GM12878 (cell line): ENCODE measurements around the gene KIFC1. TPM values are rescaled to one million over a fixed set of nuclear protein-coding genes. Genes with fewer than 3 reads are reported as not detected.

Experiments used
- BMI1 ChIP-seq: fragments of 450-650 bp; IDR thresholded peaks from 2 replicates; pipeline ENCODE4 v1.6.1; 2016; ENCODE audit warnings: mild to moderate bottlenecking, moderate library complexity, borderline replicate concordance
- CREM ChIP-seq: IDR thresholded peaks from 2 replicates; pipeline ENCODE4 v1.6.1; 2014; ENCODE audit warnings: antibody characterized with exemption, low read depth
- EZH2 ChIP-seq: IDR thresholded peaks from 2 replicates; pipeline ENCODE4 v1.6.1; 2012; ENCODE audit warnings: low read depth, mild to moderate bottlenecking, control low read depth, inconsistent platforms, low read length, borderline replicate concordance; ENCODE audit not compliant: control insufficient read depth
- FOS ChIP-seq: IDR thresholded peaks from 3 replicates; pipeline ENCODE4 v1.6.1; 2011; ENCODE audit warnings: borderline replicate concordance; ENCODE audit not compliant: insufficient read length; ENCODE audit errors: extremely low read depth
- GABPA ChIP-seq: IDR thresholded peaks from 2 replicates; pipeline ENCODE4 v1.6.1; 2014; ENCODE audit warnings: antibody characterized with exemption, low read depth, mild to moderate bottlenecking, inconsistent platforms
- HCFC1 ChIP-seq: fragments of 150-350 bp; IDR thresholded peaks from 2 replicates; pipeline ENCODE4 v1.6.1; 2014; ENCODE audit warnings: low read length
- JUND ChIP-seq: IDR thresholded peaks from 2 replicates; pipeline ENCODE4 v1.6.1; 2012; ENCODE audit warnings: low read depth, mild to moderate bottlenecking, low read length, improper control_type of control experiment, moderate library complexity
- MEF2A ChIP-seq: IDR thresholded peaks from 2 replicates; pipeline ENCODE4 v1.6.1; 2011; ENCODE audit warnings: low read depth, mild to moderate bottlenecking, low read length, moderate library complexity; ENCODE audit not compliant: insufficient read depth
- MXI1 ChIP-seq: fragments of 150-350 bp; IDR thresholded peaks from 2 replicates; pipeline ENCODE4 v1.6.1; 2011; ENCODE audit warnings: low read depth, mild to moderate bottlenecking, inconsistent platforms, low read length, improper control_type of control experiment
- PML ChIP-seq: IDR thresholded peaks from 2 replicates; pipeline ENCODE4 v1.6.1; 2012; ENCODE audit warnings: low read length, inconsistent platforms
- POLR2A ChIP-seq: IDR thresholded peaks from 2 replicates; pipeline ENCODE4 v1.6.1; 2011; ENCODE audit warnings: low read depth, mild to moderate bottlenecking, low read length
- POU2F2 ChIP-seq: IDR thresholded peaks from 3 replicates; pipeline ENCODE4 v1.6.1; 2011; ENCODE audit warnings: low read depth, mild to moderate bottlenecking, low read length, borderline replicate concordance
- RFX5 ChIP-seq: IDR thresholded peaks from 2 replicates; pipeline ENCODE4 v1.6.1; 2011; ENCODE audit warnings: low read depth, low read length, improper control_type of control experiment
- RUNX3 ChIP-seq: IDR thresholded peaks from 2 replicates; pipeline ENCODE4 v1.6.1; 2012; ENCODE audit warnings: low read length, inconsistent platforms
- SIX5 ChIP-seq: IDR thresholded peaks from 2 replicates; pipeline ENCODE4 v1.6.1; 2011; ENCODE audit warnings: mild to moderate bottlenecking, low read depth, low read length, moderate library complexity; ENCODE audit not compliant: severe bottlenecking
- SRF ChIP-seq, 2 experiments: IDR thresholded peaks; 2 replicates each; pipeline ENCODE4 v1.6.1; 2011; ENCODE audit warnings: low read depth in 2 of 2, low read length in 2 of 2, mild to moderate bottlenecking in 1 of 2, moderate library complexity in 1 of 2
- TCF12 ChIP-seq: IDR thresholded peaks from 2 replicates; pipeline ENCODE4 v1.6.1; 2011; ENCODE audit warnings: low read depth, mild to moderate bottlenecking, low read length
- YY1 ChIP-seq: IDR thresholded peaks from 2 replicates; pipeline ENCODE4 v1.6.1; 2011; ENCODE audit warnings: low read depth, mild to moderate bottlenecking, low read length
- ZNF622 ChIP-seq: fragments of 450-650 bp; IDR thresholded peaks from 2 replicates; pipeline ENCODE4 v1.6.1; 2017; ENCODE audit warnings: mild to moderate bottlenecking, inconsistent platforms
- ZSCAN29 ChIP-seq: fragments of 450-650 bp; IDR thresholded peaks from 2 replicates; pipeline ENCODE4 v1.6.1; 2017; ENCODE audit warnings: mild to moderate bottlenecking, moderate library complexity
- polyA plus RNA-seq, 11 experiments: library from polyadenylated mRNA; depleted of rRNA in 4 of 11; unstranded in 6 of 11; stranded (reverse) in 5 of 11; fragments of >200 nt; fragmentation: Nextera tagmentation in 4 of 11; fragmentation: Illumina TruSeq in 1 of 11; extraction: Ambion mirVana in 4 of 11; extraction: Trizol in 1 of 11; gene quantifications; 1 replicate in 1 of 11; 2 replicates in 10 of 11; pipeline versions ENCODE4 v1.2.1 to v1.2.3, GENCODE V29; 2011 to 2016; ENCODE audit warnings: inconsistent platforms in 2 of 11, missing spikeins in 2 of 11, low read depth in 1 of 11
- total RNA-seq, 4 experiments: library from RNA; depleted of rRNA in 3 of 4; stranded (reverse); fragments of >200 nt in 3 of 4; fragmentation: Illumina TruSeq in 1 of 4; extraction: Trizol in 1 of 4; gene quantifications; 2 replicates each; pipeline versions ENCODE4 v1.2.1 to v1.2.3, GENCODE V29; 2013 to 2021
- TF ChIP-seq, protein P1 (sequence below): fragments of 450-650 bp; conservative IDR thresholded peaks from 2 replicates; pipeline ENCODE4 v1.6.1; 2017; ENCODE audit warnings: mild to moderate bottlenecking, moderate library complexity
- TF ChIP-seq, protein P2 (sequence below): IDR thresholded peaks from 2 replicates; pipeline ENCODE4 v1.6.1; 2012; ENCODE audit warnings: low read depth, low read length, improper control_type of control experiment
- TF ChIP-seq, protein P3 (sequence below): IDR thresholded peaks from 2 replicates; pipeline ENCODE4 v1.6.1; 2011; ENCODE audit warnings: borderline replicate concordance, low read depth, mild to moderate bottlenecking, moderate library complexity, low read length; ENCODE audit not compliant: insufficient read depth, poor library complexity, severe bottlenecking

The KIFC1 gene
- total and polyA plus RNA-seq, 10 of the 15 experiments (the other 5 are each of a cell fraction or from before 2014, with no cell fraction given): 1.8 to 87.4 (median 54.4) TPM

DNA sequence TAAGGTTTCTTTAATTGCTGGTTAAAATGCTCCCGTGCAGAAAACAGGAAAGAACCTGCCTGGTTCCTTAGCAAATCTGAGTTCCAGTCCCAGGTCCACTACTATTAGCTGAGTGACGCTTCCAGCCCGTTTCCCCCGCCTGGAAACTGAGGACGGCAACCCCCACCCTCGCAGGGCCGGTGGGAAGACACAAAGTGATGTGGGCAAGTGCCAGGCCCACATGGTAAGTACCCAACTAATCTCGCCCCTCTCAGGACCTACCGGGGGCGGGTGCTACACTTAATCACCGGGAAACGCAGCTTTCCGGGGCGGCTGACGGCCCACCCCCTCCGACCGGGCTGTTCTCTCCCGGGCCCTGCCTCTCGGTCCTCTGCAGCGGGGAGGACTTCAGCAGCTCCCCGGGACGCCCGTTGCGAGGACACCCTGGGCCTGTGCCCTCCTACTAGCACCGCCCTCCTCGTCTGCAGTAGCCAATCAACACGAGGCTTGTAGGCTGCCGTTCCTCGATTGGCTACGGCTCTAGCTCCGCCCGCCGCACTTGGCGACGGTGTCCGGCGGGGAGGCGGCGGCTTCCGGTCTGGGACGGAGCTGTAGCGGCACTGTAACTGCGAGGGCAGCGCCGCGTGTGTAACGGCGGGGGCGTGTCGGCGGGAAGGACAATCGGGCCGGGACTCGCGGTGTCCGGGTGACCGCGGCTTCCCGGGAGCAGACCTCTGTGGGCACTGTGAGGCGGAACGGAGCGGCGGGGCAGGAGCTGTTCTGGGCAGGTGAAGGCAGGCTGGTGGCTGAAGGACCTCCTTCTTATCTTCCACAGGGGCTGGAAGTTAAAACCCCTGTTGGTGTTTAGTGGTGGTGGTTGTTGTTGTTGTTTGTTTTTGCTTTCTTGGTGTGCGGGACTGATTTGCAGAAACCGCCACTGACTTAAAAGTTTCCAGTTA lies 62.7 kb downstream of the KIFC1 start, which contains the start of gene ZBTB9 (continued):
- TF ChIP-seq MEF2A: 0 out of 2 replicates have a peak, but pooled peaks have one; percentile 20
- TF ChIP-seq PML: peak; percentile 83
- TF ChIP-seq POU2F2: peak; percentile 39; the same call in 1 of the 3 replicates
- TF ChIP-seq TCF12: 0 out of 2 replicates have a peak, but pooled peaks have one; percentile 25
- peak; percentile 90 for TF ChIP-seq GABPA
- peak; percentile 30 to 39; a peak in 1 of 4 replicates for TF ChIP-seq SRF (IDR thresholded peaks at IDR 0.05; ENCODE audit: low read depth in 2 of 2, low read length in 2 of 2)
- peak; percentile 62 for TF ChIP-seq CREM
- TF ChIP-seq RFX5: peak; percentile 30; the same call in 1 of the 2 replicates
- no peak for TF ChIP-seq JUND
- no peak for TF ChIP-seq EZH2
- no peak for TF ChIP-seq ZNF622
- peak; percentile 96 for TF ChIP-seq MXI1
- 0 out of 2 replicates have a peak, but pooled peaks have one; percentile 6 for TF ChIP-seq ZSCAN29
- peak; percentile 94 for TF ChIP-seq POLR2A
- TF ChIP-seq, protein P1, sequence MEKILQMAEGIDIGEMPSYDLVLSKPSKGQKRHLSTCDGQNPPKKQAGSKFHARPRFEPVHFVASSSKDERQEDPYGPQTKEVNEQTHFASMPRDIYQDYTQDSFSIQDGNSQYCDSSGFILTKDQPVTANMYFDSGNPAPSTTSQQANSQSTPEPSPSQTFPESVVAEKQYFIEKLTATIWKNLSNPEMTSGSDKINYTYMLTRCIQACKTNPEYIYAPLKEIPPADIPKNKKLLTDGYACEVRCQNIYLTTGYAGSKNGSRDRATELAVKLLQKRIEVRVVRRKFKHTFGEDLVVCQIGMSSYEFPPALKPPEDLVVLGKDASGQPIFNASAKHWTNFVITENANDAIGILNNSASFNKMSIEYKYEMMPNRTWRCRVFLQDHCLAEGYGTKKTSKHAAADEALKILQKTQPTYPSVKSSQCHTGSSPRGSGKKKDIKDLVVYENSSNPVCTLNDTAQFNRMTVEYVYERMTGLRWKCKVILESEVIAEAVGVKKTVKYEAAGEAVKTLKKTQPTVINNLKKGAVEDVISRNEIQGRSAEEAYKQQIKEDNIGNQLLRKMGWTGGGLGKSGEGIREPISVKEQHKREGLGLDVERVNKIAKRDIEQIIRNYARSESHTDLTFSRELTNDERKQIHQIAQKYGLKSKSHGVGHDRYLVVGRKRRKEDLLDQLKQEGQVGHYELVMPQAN: peak; percentile 95
- TF ChIP-seq, protein P2, sequence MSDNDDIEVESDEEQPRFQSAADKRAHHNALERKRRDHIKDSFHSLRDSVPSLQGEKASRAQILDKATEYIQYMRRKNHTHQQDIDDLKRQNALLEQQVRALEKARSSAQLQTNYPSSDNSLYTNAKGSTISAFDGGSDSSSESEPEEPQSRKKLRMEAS: peak; percentile 92
- TF ChIP-seq YY1: peak; percentile 47; the same call in 1 of the 2 replicates
- peak; percentile 4 for TF ChIP-seq SIX5
- peak; percentile 73 for TF ChIP-seq FOS
- TF ChIP-seq HCFC1: peak; percentile 59
- TF ChIP-seq, protein P3, sequence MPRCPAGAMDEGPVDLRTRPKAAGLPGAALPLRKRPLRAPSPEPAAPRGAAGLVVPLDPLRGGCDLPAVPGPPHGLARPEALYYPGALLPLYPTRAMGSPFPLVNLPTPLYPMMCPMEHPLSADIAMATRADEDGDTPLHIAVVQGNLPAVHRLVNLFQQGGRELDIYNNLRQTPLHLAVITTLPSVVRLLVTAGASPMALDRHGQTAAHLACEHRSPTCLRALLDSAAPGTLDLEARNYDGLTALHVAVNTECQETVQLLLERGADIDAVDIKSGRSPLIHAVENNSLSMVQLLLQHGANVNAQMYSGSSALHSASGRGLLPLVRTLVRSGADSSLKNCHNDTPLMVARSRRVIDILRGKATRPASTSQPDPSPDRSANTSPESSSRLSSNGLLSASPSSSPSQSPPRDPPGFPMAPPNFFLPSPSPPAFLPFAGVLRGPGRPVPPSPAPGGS: peak; percentile 48
- no peak for TF ChIP-seq BMI1
- peak; percentile 25; the same call in 1 of the 2 replicates for TF ChIP-seq RUNX3
